Loucy (cell line): ENCODE measurements around the gene DLGAP4.

Source experiments
- H2AFZ ChIP-seq: fragments of 200-600 bp; sonication (generic); 2 replicates; pipeline ENCODE4 v1.6.0; 2016; ENCODE audit warnings: antibody characterized with exemption, mild to moderate bottlenecking, low read length, moderate library complexity
- H3F3A ChIP-seq: fragments of 200-600 bp; 2 replicates; pipeline ENCODE4 v1.6.0; 2016; ENCODE audit warnings: antibody characterized with exemption, low read depth, mild to moderate bottlenecking
- H3K27me3 ChIP-seq: fragments of 200-600 bp; sonication (generic); 2 replicates; pipeline ENCODE4 v1.6.1; 2014; ENCODE audit warnings: low read length, mild to moderate bottlenecking; ENCODE audit not compliant: insufficient read depth, poor library complexity, severe bottlenecking
- H3K36me3 ChIP-seq: fragments of 200-600 bp; sonication (generic); 2 replicates; pipeline ENCODE4 v1.6.1; 2016; ENCODE audit warnings: low read length; ENCODE audit not compliant: insufficient read depth
- H3K4me1 ChIP-seq: fragments of 200-600 bp; sonication (generic); 2 replicates; pipeline ENCODE4 v1.5.1; 2014; ENCODE audit warnings: low read length, mild to moderate bottlenecking; ENCODE audit not compliant: insufficient read depth, poor library complexity, severe bottlenecking
- H3K4me2 ChIP-seq: fragments of 200-600 bp; sonication (generic); 2 replicates; pipeline ENCODE4 v1.6.0; 2014; ENCODE audit warnings: antibody characterized with exemption, low read length, low read depth, mild to moderate bottlenecking; ENCODE audit not compliant: poor library complexity, severe bottlenecking
- H3K4me3 ChIP-seq: fragments of 200-600 bp; sonication (generic); 2 replicates; pipeline ENCODE4 v1.5.1; 2014; ENCODE audit warnings: low read length, mild to moderate bottlenecking, mixed read lengths; ENCODE audit not compliant: poor library complexity, severe bottlenecking
- H3K79me2 ChIP-seq: fragments of 200-600 bp; sonication (generic); 2 replicates; pipeline ENCODE4 v1.6.1; 2014; ENCODE audit warnings: low read length; ENCODE audit not compliant: insufficient read depth
- H3K9ac ChIP-seq: fragments of 200-600 bp; sonication (generic); 2 replicates; pipeline ENCODE4 v1.6.0; 2014; ENCODE audit warnings: mild to moderate bottlenecking, low read depth, low read length, moderate library complexity; ENCODE audit not compliant: poor library complexity, severe bottlenecking
- H3K9me2 ChIP-seq: fragments of 200-600 bp; sonication (generic); replicated peaks from 2 replicates; pipeline ENCODE4 v1.6.1; 2016; ENCODE audit warnings: low read depth, low read length, mixed read lengths
- H3K9me3 ChIP-seq: fragments of 200-600 bp; sonication (generic); 2 replicates; pipeline ENCODE4 v1.6.1; 2014; ENCODE audit warnings: mild to moderate bottlenecking, antibody characterized with exemption, low read length, low read depth; ENCODE audit not compliant: insufficient read depth
- H4K20me1 ChIP-seq: fragments of 200-600 bp; sonication (generic); 2 replicates; pipeline ENCODE4 v1.6.0; 2014; ENCODE audit warnings: antibody characterized with exemption, low read length, mild to moderate bottlenecking; ENCODE audit not compliant: insufficient read depth, poor library complexity, severe bottlenecking
- CTCF ChIP-seq: fragments of 200-600 bp; sonication (generic); conservative IDR thresholded peaks from 2 replicates; pipeline ENCODE4 v1.5.1; 2014; ENCODE audit warnings: mild to moderate bottlenecking, antibody characterized with exemption, low read length
- EZH2phosphoT487 ChIP-seq: fragments of 200-600 bp; IDR thresholded peaks from 2 replicates; pipeline ENCODE4 v1.6.1; 2018; ENCODE audit warnings: antibody characterized with exemption, mild to moderate bottlenecking, moderate library complexity, borderline replicate concordance

Gene DLGAP4

GRCh38 chr20:36396340-36396739 is 90.2 kb downstream of the DLGAP4 start:
- Histone ChIP-seq H3K9me3 (no peaks in the 10 kb centered on the region), H3K4me3 (no peak overlapping the region), H4K20me1 (no peaks in the 10 kb centered on the region), H3K9me2 (no peaks in the 10 kb centered on the region), H2AFZ (no peak overlapping the region), H3K4me1 (no peaks in the 10 kb centered on the region), H3K79me2 (no peaks in the 10 kb centered on the region), H3K36me3 (no peaks in the 10 kb centered on the region), H3F3A (no peaks in the 10 kb centered on the region), H3K27me3 (no peaks in the 10 kb centered on the region), H3K9ac (no peak overlapping the region), H3K4me2 (no peak overlapping the region)
- no peak for TF ChIP-seq EZH2phosphoT487

GRCh38 chr20:36396847-36397630 is 90.9 kb downstream of the DLGAP4 start:
- no peaks in the 10 kb centered on the region for H3K9me3 ChIP-seq
- H3K4me1 ChIP-seq = no peaks in the 10 kb centered on the region
- no peak overlapping the region for H2AFZ ChIP-seq
- H3F3A ChIP-seq = no peaks in the 10 kb centered on the region
- H3K9ac ChIP-seq = no peak overlapping the region
- H4K20me1 ChIP-seq = no peaks in the 10 kb centered on the region
- no peaks in the 10 kb centered on the region for H3K27me3 ChIP-seq
- no peaks in the 10 kb centered on the region for H3K9me2 ChIP-seq
- no peak overlapping the region for H3K4me2 ChIP-seq
- TF ChIP-seq EZH2phosphoT487 (no peak), CTCF (no peak)
- H3K4me3 ChIP-seq = no peak overlapping the region
- H3K79me2 ChIP-seq = no peaks in the 10 kb centered on the region
- no peaks in the 10 kb centered on the region for H3K36me3 ChIP-seq

- TF ChIP-seq EZH2phosphoT487 (no peak), CTCF (no peak)
- Histone ChIP-seq H3K36me3 (no peaks in the 10 kb centered on the region), H3K4me2 (no peak overlapping the region), H3K27me3 (no peaks in the 10 kb centered on the region), H3K79me2 (no peaks in the 10 kb centered on the region), H4K20me1 (no peaks in the 10 kb centered on the region), H3K4me1 (no peaks in the 10 kb centered on the region), H3F3A (no peaks in the 10 kb centered on the region), H3K4me3 (no peak overlapping the region), H3K9me3 (no peaks in the 10 kb centered on the region), H3K9me2 (no peaks in the 10 kb centered on the region), H2AFZ (no peak overlapping the region), H3K9ac (no peak overlapping the region)
These were observed 92.4 kb downstream of the DLGAP4 start for GRCh38 chr20:36398515-36398914.
